ENCODE measurements around the gene MICAL1.

DNA sequence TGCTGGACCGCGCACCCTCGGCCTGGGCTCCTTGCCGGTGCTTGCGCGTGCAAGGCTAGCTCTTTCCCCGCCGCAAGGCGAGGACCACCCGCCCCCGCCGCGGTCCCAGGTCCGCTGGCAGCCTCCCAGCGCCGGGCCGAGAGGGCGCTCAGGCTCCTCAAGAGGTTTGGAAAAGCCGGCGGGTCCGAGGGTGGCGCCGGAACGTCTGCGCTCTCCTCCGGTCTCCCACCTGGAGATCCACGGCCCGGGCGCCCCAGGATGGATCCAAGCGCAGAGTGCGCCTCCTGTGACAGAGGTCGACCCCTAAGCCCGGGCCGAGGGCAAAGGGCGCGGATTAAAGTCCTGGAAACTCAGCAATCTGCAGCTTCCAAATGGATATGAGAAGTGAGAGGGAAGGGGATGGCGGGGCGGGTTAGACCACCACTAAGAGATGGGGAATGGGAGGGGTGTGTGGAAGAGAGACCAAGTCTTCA, 575 bp upstream of the MICAL1 start:
- no peak for TF ChIP-seq ZNF670 (tag by site-specific recombination; IDR thresholded peaks at IDR 0.05; ENCODE audit: low read depth)
- no peak for TF ChIP-seq TCF7L2 (IDR thresholded peaks at IDR 0.05; ENCODE audit: borderline replicate concordance, low read depth, low read length)
- no peak for TF ChIP-seq ZNF221 (tag by site-specific recombination; IDR thresholded peaks at IDR 0.05; ENCODE audit: borderline replicate concordance)
- TF ChIP-seq, protein P1, sequence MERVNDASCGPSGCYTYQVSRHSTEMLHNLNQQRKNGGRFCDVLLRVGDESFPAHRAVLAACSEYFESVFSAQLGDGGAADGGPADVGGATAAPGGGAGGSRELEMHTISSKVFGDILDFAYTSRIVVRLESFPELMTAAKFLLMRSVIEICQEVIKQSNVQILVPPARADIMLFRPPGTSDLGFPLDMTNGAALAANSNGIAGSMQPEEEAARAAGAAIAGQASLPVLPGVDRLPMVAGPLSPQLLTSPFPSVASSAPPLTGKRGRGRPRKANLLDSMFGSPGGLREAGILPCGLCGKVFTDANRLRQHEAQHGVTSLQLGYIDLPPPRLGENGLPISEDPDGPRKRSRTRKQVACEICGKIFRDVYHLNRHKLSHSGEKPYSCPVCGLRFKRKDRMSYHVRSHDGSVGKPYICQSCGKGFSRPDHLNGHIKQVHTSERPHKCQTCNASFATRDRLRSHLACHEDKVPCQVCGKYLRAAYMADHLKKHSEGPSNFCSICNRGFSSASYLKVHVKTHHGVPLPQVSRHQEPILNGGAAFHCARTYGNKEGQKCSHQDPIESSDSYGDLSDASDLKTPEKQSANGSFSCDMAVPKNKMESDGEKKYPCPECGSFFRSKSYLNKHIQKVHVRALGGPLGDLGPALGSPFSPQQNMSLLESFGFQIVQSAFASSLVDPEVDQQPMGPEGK (tag by site-specific recombination; IDR thresholded peaks at IDR 0.05) = no peak; the same call in 1 of the 2 replicates
- TF ChIP-seq, protein P2, sequence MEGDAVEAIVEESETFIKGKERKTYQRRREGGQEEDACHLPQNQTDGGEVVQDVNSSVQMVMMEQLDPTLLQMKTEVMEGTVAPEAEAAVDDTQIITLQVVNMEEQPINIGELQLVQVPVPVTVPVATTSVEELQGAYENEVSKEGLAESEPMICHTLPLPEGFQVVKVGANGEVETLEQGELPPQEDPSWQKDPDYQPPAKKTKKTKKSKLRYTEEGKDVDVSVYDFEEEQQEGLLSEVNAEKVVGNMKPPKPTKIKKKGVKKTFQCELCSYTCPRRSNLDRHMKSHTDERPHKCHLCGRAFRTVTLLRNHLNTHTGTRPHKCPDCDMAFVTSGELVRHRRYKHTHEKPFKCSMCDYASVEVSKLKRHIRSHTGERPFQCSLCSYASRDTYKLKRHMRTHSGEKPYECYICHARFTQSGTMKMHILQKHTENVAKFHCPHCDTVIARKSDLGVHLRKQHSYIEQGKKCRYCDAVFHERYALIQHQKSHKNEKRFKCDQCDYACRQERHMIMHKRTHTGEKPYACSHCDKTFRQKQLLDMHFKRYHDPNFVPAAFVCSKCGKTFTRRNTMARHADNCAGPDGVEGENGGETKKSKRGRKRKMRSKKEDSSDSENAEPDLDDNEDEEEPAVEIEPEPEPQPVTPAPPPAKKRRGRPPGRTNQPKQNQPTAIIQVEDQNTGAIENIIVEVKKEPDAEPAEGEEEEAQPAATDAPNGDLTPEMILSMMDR (tag by site-specific recombination; IDR thresholded peaks at IDR 0.05) = no peak; the same call in 1 of the 2 replicates
- no peak for TF ChIP-seq GLI2 (tag by site-specific recombination; IDR thresholded peaks at IDR 0.05; ENCODE audit: borderline replicate concordance, low read depth)
- TF ChIP-seq, protein P3, sequence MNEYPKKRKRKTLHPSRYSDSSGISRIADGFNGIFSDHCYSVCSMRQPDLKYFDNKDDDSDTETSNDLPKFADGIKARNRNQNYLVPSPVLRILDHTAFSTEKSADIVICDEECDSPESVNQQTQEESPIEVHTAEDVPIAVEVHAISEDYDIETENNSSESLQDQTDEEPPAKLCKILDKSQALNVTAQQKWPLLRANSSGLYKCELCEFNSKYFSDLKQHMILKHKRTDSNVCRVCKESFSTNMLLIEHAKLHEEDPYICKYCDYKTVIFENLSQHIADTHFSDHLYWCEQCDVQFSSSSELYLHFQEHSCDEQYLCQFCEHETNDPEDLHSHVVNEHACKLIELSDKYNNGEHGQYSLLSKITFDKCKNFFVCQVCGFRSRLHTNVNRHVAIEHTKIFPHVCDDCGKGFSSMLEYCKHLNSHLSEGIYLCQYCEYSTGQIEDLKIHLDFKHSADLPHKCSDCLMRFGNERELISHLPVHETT (tag by site-specific recombination; IDR thresholded peaks at IDR 0.05) = no peak
- TF ChIP-seq, protein P4, sequence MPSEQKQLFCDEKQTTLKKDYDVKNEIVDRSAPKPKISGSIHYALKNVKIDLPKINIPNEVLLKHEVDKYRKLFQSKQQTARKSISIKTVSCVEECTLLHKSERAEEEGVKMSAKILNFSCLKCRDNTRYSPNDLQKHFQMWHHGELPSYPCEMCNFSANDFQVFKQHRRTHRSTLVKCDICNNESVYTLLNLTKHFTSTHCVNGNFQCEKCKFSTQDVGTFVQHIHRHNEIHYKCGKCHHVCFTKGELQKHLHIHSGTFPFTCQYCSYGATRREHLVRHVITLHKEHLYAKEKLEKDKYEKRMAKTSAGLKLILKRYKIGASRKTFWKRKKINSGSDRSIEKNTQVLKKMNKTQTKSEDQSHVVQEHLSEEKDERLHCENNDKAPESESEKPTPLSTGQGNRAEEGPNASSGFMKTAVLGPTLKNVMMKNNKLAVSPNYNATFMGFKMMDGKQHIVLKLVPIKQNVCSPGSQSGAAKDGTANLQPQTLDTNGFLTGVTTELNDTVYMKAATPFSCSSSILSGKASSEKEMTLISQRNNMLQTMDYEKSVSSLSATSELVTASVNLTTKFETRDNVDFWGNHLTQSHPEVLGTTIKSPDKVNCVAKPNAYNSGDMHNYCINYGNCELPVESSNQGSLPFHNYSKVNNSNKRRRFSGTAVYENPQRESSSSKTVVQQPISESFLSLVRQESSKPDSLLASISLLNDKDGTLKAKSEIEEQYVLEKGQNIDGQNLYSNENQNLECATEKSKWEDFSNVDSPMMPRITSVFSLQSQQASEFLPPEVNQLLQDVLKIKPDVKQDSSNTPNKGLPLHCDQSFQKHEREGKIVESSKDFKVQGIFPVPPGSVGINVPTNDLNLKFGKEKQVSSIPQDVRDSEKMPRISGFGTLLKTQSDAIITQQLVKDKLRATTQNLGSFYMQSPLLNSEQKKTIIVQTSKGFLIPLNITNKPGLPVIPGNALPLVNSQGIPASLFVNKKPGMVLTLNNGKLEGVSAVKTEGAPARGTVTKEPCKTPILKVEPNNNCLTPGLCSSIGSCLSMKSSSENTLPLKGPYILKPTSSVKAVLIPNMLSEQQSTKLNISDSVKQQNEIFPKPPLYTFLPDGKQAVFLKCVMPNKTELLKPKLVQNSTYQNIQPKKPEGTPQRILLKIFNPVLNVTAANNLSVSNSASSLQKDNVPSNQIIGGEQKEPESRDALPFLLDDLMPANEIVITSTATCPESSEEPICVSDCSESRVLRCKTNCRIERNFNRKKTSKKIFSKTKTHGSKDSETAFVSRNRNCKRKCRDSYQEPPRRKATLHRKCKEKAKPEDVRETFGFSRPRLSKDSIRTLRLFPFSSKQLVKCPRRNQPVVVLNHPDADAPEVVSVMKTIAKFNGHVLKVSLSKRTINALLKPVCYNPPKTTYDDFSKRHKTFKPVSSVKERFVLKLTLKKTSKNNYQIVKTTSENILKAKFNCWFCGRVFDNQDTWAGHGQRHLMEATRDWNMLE (tag by site-specific recombination; conservative IDR thresholded peaks at IDR 0.05; ENCODE audit: low read depth) = no peak
- no peak for TF ChIP-seq REPIN1 (tag by site-specific recombination; IDR thresholded peaks at IDR 0.05; ENCODE audit: low read depth)
- no peak for TF ChIP-seq ZNF571 (tag by site-specific recombination; IDR thresholded peaks at IDR 0.05)
- TF ChIP-seq, protein P5, sequence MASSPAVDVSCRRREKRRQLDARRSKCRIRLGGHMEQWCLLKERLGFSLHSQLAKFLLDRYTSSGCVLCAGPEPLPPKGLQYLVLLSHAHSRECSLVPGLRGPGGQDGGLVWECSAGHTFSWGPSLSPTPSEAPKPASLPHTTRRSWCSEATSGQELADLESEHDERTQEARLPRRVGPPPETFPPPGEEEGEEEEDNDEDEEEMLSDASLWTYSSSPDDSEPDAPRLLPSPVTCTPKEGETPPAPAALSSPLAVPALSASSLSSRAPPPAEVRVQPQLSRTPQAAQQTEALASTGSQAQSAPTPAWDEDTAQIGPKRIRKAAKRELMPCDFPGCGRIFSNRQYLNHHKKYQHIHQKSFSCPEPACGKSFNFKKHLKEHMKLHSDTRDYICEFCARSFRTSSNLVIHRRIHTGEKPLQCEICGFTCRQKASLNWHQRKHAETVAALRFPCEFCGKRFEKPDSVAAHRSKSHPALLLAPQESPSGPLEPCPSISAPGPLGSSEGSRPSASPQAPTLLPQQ (tag by site-specific recombination; IDR thresholded peaks at IDR 0.05) = peak; percentile 24; the same call in 1 of the 2 replicates
- no peak for TF ChIP-seq ZNF423 (tag by site-specific recombination; IDR thresholded peaks at IDR 0.05)
- TF ChIP-seq, protein P6, sequence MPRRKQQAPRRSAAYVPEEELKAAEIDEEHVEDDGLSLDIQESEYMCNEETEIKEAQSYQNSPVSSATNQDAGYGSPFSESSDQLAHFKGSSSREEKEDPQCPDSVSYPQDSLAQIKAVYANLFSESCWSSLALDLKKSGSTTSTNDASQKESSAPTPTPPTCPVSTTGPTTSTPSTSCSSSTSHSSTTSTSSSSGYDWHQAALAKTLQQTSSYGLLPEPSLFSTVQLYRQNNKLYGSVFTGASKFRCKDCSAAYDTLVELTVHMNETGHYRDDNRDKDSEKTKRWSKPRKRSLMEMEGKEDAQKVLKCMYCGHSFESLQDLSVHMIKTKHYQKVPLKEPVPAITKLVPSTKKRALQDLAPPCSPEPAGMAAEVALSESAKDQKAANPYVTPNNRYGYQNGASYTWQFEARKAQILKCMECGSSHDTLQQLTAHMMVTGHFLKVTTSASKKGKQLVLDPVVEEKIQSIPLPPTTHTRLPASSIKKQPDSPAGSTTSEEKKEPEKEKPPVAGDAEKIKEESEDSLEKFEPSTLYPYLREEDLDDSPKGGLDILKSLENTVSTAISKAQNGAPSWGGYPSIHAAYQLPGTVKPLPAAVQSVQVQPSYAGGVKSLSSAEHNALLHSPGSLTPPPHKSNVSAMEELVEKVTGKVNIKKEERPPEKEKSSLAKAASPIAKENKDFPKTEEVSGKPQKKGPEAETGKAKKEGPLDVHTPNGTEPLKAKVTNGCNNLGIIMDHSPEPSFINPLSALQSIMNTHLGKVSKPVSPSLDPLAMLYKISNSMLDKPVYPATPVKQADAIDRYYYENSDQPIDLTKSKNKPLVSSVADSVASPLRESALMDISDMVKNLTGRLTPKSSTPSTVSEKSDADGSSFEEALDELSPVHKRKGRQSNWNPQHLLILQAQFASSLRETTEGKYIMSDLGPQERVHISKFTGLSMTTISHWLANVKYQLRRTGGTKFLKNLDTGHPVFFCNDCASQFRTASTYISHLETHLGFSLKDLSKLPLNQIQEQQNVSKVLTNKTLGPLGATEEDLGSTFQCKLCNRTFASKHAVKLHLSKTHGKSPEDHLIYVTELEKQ (tag by site-specific recombination; IDR thresholded peaks at IDR 0.05; ENCODE audit: borderline replicate concordance) = no peak
